Measurements from ENCODE around the gene NDUFV3.

NDUFV3 gene

DNA sequence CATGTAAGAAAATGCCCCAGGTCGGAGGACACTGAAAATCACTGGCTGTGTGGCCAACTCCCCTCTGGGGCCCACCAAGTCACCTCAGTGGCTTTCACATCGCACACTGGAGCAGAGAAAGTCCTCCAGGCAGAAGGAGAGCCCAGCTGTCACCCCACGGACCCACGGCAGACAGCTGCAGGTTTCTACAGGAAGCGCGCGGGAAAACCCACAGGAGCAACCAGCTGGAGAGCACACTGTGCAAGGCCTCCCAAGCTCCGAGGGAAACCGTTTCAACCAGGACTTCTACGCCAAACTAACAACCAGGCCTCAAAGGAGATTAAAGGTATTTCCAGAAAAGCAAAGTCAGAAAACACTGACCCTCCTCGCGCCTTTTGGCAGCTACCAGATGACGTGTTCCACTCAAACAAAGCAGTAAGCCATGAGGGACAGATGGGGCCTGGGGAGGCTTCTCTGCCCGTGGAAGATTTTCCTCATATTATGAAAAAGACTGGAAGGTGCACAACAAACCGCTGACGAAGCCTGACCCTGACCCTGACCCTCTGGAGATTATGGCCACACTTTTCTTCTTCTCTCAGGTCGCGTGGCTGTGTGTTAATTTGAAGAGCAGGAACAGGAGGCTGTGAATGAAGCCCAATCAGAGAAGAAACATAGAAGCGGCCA is 34.8 kb upstream of the NDUFV3 start:
- no peak for TF ChIP-seq CTCF (IDR thresholded peaks at IDR 0.05; ENCODE audit: borderline replicate concordance, insufficient read depth, low read depth, low read length)
- H3K4me3 ChIP-seq (ENCODE audit: low read depth, low read length), result no peak overlapping the region

- no peak overlapping the region for H3K4me3 ChIP-seq (ENCODE audit: low read depth, low read length)
- no peak for TF ChIP-seq CTCF (IDR thresholded peaks at IDR 0.05; ENCODE audit: borderline replicate concordance, insufficient read depth, low read depth, low read length)
Measured at GRCh38 chr21:42858957-42859890, 33.9 kb upstream of the NDUFV3 start.

DNA sequence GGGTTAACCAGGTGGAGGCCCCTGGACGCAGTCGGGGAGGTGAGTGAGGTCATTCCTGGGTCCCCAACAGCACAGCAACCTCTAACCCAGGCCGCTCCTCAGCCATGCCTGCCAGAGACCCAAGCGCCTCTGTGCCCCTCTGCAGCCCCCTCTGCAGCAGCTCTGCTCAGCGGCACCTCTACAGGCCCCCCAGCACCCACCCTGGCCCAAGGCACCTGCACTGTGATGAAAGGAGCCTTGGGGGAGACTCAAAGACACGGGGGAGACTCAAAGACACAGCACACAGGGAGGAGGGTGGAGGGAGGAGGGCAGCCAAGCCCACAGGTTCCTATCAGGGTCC is 33.2 kb upstream of the NDUFV3 start:
- H3K4me3 ChIP-seq (ENCODE audit: low read depth, low read length), result no peak overlapping the region
- TF ChIP-seq CTCF (IDR thresholded peaks at IDR 0.05; ENCODE audit: borderline replicate concordance, insufficient read depth, low read depth, low read length), result no peak

DNA sequence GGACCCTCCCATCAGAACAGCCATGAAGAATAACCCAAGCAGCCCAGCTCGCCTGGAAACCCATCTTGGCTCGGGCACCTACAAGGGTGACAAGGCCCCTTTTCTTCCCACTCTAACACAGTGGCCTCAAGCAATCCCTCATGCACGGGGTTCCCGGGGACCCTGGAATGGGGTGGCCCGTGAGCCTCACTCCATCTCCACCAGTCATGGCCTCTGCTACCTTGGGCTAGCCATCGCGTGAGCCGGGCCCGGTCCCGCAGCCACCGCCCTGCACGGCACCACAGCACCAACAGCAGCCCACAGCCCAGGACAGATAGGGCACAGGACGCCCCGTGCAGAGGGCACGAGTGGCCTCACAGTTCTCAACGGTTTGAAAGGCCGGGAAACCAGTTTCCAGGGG is 32.8 kb upstream of the NDUFV3 start:
- no peak for TF ChIP-seq CTCF (IDR thresholded peaks at IDR 0.05; ENCODE audit: borderline replicate concordance, insufficient read depth, low read depth, low read length)
- no peak overlapping the region for H3K4me3 ChIP-seq (ENCODE audit: low read depth, low read length)

- no peak for TF ChIP-seq CTCF (IDR thresholded peaks at IDR 0.05; ENCODE audit: borderline replicate concordance, insufficient read depth, low read depth, low read length)
Measured at GRCh38 chr21:42861311-42861847, 31.7 kb upstream of the NDUFV3 start.

GRCh38 chr21:42861848-42862400 is 31.2 kb upstream of the NDUFV3 start:
- no peak overlapping the region for H3K4me3 ChIP-seq (ENCODE audit: low read depth, low read length)
- TF ChIP-seq CTCF (IDR thresholded peaks at IDR 0.05; ENCODE audit: borderline replicate concordance, insufficient read depth, low read depth, low read length), result no peak

More at GRCh38 chr21:42861311-42861847, 31.7 kb upstream of the NDUFV3 start:
- H3K4me3 ChIP-seq (ENCODE audit: low read depth, low read length), result no peak overlapping the region

Data from GM12875 (cell line).